Raji (cell line): ENCODE measurements around the gene EPC1.

Experiments used
- POLR2A ChIP-seq: IDR thresholded peaks from 2 replicates; pipeline ENCODE4 v1.6.1; 2011; ENCODE audit warnings: low read depth, low read length, control low read depth; ENCODE audit not compliant: insufficient read depth

Gene EPC1

GRCh38 chr10:32326680-32327363, 20.1 kb downstream of the EPC1 start:
- no peak for TF ChIP-seq POLR2A

- TF ChIP-seq POLR2A = no peak
Observed at GRCh38 chr10:32326119-32326518, 20.8 kb downstream of the EPC1 start.

GRCh38 chr10:32323051-32323450, 23.9 kb downstream of the EPC1 start:
- no peak for TF ChIP-seq POLR2A

GRCh38 chr10:32321016-32321631, 25.8 kb downstream of the EPC1 start:
- no peak for TF ChIP-seq POLR2A

GRCh38 chr10:32318476-32318896, 28.5 kb downstream of the EPC1 start:
- no peak for TF ChIP-seq POLR2A

- no peak for TF ChIP-seq POLR2A
Observed at GRCh38 chr10:32317795-32318357, 29.1 kb downstream of the EPC1 start.

- TF ChIP-seq POLR2A = no peak
Observed at GRCh38 chr10:32315424-32315823, 31.5 kb downstream of the EPC1 start.

GRCh38 chr10:32314588-32314987, 32.4 kb downstream of the EPC1 start:
- no peak for TF ChIP-seq POLR2A

GRCh38 chr10:32308027-32308603, 38.8 kb downstream of the EPC1 start:
- TF ChIP-seq POLR2A = no peak

- TF ChIP-seq POLR2A = no peak
Observed at GRCh38 chr10:32307609-32308008, 39.3 kb downstream of the EPC1 start.

- TF ChIP-seq POLR2A = no peak
Observed at GRCh38 chr10:32299354-32299980, 47.5 kb downstream of the EPC1 start.

- no peak for TF ChIP-seq POLR2A
Observed at GRCh38 chr10:32298075-32298812, 48.7 kb downstream of the EPC1 start.

GRCh38 chr10:32295027-32295426, 51.9 kb downstream of the EPC1 start:
- no peak for TF ChIP-seq POLR2A

GRCh38 chr10:32293581-32293980, 53.4 kb downstream of the EPC1 start:
- TF ChIP-seq POLR2A = no peak

GRCh38 chr10:32279795-32280194, 67.2 kb downstream of the EPC1 start:
- no peak for TF ChIP-seq POLR2A
